Gastrocnemius medialis (tissue), 4 donors: Measurements from ENCODE around the gene SPANXD. TPM values are rescaled to one million over a fixed set of nuclear protein-coding genes. Genes with fewer than 3 reads are reported as not detected.
"Not testable (repeated sequence)": the region's sequence is repeated elsewhere in the genome, so short reads cannot be mapped to it uniquely, and the experiment has no call there.

ENCODE experiments used
- ATAC-seq, 2 donors: fragments of 150-250 bp; one replicate each; pipeline ENCODE4 v1.9.1; 2016
- DNase-seq, 2 donors: peaks; one replicate each; pipeline ENCODE4 v3.0.0-alpha.2; 2019
- H3K27ac ChIP-seq, 4 donors: fragments of 200-600 bp; sonication (generic); 1 replicate in 1 of 4; 2 replicates in 3 of 4; pipeline ENCODE4 v1.5.1; 2016 to 2018; ENCODE audit warnings: mild to moderate bottlenecking in 2 of 4, moderate library complexity in 1 of 4
- H3K27me3 ChIP-seq, 3 donors: fragments of 200-600 bp; sonication (generic) in 2 of 3; 1 replicate in 1 of 3; 2 replicates in 2 of 3; pipeline versions ENCODE4 v1.5.1 to v1.6.0; 2016 to 2019; ENCODE audit warnings: mild to moderate bottlenecking in 1 of 3, moderate library complexity in 1 of 3
- H3K36me3 ChIP-seq, 2 donors: fragments of 200-600 bp; sonication (generic) in 1 of 2; one replicate each; pipeline ENCODE4 v1.5.1; 2017 to 2018
- H3K4me1 ChIP-seq, 2 donors: fragments of 200-600 bp; sonication (generic) in 1 of 2; one replicate each; pipeline ENCODE4 v1.5.1; 2016 to 2017; ENCODE audit warnings: mild to moderate bottlenecking in 2 of 2
- H3K4me3 ChIP-seq, 4 donors: fragments of 200-600 bp; sonication (generic) in 3 of 4; 1 replicate in 1 of 4; 2 replicates in 3 of 4; pipeline ENCODE4 v1.5.1; 2016 to 2019; ENCODE audit warnings: mild to moderate bottlenecking in 2 of 4
- H3K9me3 ChIP-seq, 3 donors: fragments of 200-600 bp; sonication (generic) in 2 of 3; 1 replicate in 1 of 3; 2 replicates in 2 of 3; pipeline ENCODE4 v1.5.1; 2016 to 2019
- POLR2A ChIP-seq, 2 donors: fragments of 450-650 bp; IDR thresholded peaks; one replicate each; pipeline ENCODE4 v1.6.1; 2017; ENCODE audit warnings: antibody characterized with exemption in 2 of 2, mild to moderate bottlenecking in 2 of 2, moderate library complexity in 2 of 2
- in situ Hi-C, 4 donors: fragments of 200-750 bp; cut with MboI; loops; one replicate each; pipeline versions ENCODE4 v1.15.0 to v1.8.0; 2017; ENCODE audit warnings: low sequenced_read_pairs in 4 of 4
- intact Hi-C: fragments of 100-400 bp; cut with DNase I; formaldehyde crosslinking; loops from one replicate; pipeline ENCODE4 v1.15.1; 2023; ENCODE audit warnings: low total_unique reads
- total RNA-seq, 4 donors: library from RNA; depleted of rRNA; stranded (reverse); fragments of >200 nt; gene quantifications; one replicate each; pipeline versions ENCODE4 v1.1.0 to v1.2.3, GENCODE V29; 2016
- TF ChIP-seq, protein P1 (sequence below), 5 experiments: fragments of 450-650 bp in 3 of 5; fragments of 200-600 bp in 2 of 5; sonication (generic) in 2 of 5; IDR thresholded peaks in 4 of 5; conservative IDR thresholded peaks in 1 of 5; 1 replicate in 4 of 5; 2 replicates in 1 of 5; pipeline ENCODE4 v1.5.1; 2016 to 2019; ENCODE audit warnings: antibody characterized with exemption in 5 of 5, mild to moderate bottlenecking in 3 of 5, moderate library complexity in 3 of 5

Gene SPANXD
- total RNA-seq, result not detected

DNA sequence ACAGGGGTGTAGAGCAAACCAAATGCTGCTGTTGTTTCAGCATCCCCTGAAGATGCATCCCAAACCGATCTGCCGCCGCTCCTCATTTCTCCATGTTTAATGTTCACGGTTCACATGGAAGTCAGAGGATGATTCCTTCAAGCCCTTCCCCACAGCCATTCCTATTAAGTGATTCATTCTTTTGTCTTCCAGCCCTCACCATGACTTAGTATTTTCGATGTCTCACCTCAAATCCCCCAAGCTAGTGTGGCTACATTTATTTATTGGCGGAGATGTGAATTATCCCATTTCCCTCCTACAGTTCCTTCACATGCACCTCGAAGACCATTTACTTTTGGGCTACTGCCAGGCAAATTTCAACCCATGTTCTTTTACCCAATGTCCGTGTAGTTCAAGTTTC is at the start of gene SPANXD:
SPANXD (minus strand) TSS at position 101 of the 400 bp plus-strand sequence. CDS start 334 bp downstream, outside the sequence.
- DNase-seq, H3K27me3 ChIP-seq, H3K27ac ChIP-seq, H3K4me3 ChIP-seq, intact Hi-C loops, H3K36me3 ChIP-seq, H3K9me3 ChIP-seq, ATAC-seq, in situ Hi-C loops, H3K4me1 ChIP-seq: not testable (repeated sequence)

- H3K27me3 ChIP-seq, result no peaks in the 10 kb centered on the region
- H3K4me3 ChIP-seq, result no peak overlapping the region
- no peaks in the 10 kb centered on the region for H3K36me3 ChIP-seq
- in situ Hi-C loops, result no loop called here
- peaks cover 0 to 8% (median 0%) of the 10 kb centered on the region in 3 donors for H3K9me3 ChIP-seq
- TF ChIP-seq POLR2A (IDR thresholded peaks at IDR 0.05), result no peak
- TF ChIP-seq, protein P1, sequence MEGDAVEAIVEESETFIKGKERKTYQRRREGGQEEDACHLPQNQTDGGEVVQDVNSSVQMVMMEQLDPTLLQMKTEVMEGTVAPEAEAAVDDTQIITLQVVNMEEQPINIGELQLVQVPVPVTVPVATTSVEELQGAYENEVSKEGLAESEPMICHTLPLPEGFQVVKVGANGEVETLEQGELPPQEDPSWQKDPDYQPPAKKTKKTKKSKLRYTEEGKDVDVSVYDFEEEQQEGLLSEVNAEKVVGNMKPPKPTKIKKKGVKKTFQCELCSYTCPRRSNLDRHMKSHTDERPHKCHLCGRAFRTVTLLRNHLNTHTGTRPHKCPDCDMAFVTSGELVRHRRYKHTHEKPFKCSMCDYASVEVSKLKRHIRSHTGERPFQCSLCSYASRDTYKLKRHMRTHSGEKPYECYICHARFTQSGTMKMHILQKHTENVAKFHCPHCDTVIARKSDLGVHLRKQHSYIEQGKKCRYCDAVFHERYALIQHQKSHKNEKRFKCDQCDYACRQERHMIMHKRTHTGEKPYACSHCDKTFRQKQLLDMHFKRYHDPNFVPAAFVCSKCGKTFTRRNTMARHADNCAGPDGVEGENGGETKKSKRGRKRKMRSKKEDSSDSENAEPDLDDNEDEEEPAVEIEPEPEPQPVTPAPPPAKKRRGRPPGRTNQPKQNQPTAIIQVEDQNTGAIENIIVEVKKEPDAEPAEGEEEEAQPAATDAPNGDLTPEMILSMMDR (IDR thresholded peaks at IDR 0.05 in 4 of 5, conservative IDR thresholded peaks at IDR 0.05 in 1 of 5), result no peak
- ATAC-seq, result no peak
- intact Hi-C loops, result no loop called here
- no peak for DNase-seq
- no peak overlapping the region for H3K27ac ChIP-seq
- H3K4me1 ChIP-seq, result no peaks in the 10 kb centered on the region
These were observed 44.1 kb upstream of the SPANXD start for GRCh38 chrX:141742666-141743065.

- H3K36me3 ChIP-seq, result no peaks in the 10 kb centered on the region
- DNase-seq (no peak), ATAC-seq (no peak)
- H3K4me1 ChIP-seq, result no peaks in the 10 kb centered on the region
- H3K27me3 ChIP-seq, result no peaks in the 10 kb centered on the region
- H3K9me3 ChIP-seq, result no peaks in the 10 kb centered on the region
- no peak overlapping the region for H3K27ac ChIP-seq
- H3K4me3 ChIP-seq, result no peak overlapping the region
- in situ Hi-C loops (no loop called here), intact Hi-C loops (no loop called here)
- no peak for TF ChIP-seq POLR2A (IDR thresholded peaks at IDR 0.05)
- TF ChIP-seq, protein P1 (IDR thresholded peaks at IDR 0.05 in 4 of 5, conservative IDR thresholded peaks at IDR 0.05 in 1 of 5), result no peak
These were observed 38.1 kb upstream of the SPANXD start for GRCh38 chrX:141736656-141737055.

GRCh38 chrX:141733371-141733770 is 34.8 kb upstream of the SPANXD start:
- Histone ChIP-seq H3K4me1 (no peaks in the 10 kb centered on the region), H3K27ac (no peak overlapping the region), H3K27me3 (no peaks in the 10 kb centered on the region), H3K9me3 (no peaks in the 10 kb centered on the region), H3K36me3 (no peaks in the 10 kb centered on the region), H3K4me3 (no peak overlapping the region)
- DNase-seq (no peak), ATAC-seq (no peak)
- in situ Hi-C loops, result no loop called here
- TF ChIP-seq, protein P1 (IDR thresholded peaks at IDR 0.05 in 4 of 5, conservative IDR thresholded peaks at IDR 0.05 in 1 of 5), result no peak
- no peak for TF ChIP-seq POLR2A (IDR thresholded peaks at IDR 0.05)
- intact Hi-C loops, result no loop called here

DNA sequence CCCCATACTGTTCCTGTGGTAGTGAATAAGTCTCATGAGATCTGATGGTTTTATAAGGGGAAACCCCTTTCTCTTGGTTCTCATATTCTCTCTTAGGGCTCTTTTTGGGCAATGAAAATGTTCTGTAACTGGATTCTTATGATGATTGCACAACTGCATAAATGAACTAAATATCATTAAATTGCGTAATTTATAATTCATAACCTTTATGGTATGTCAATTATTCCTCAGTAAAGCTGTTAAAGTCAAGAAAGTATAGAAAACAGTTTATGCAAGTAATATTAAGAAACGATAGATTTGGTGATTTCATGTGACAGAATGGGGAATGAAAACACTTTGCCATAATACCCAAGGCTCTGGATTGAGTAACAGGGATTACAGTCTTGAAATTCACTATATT is 33.5 kb upstream of the SPANXD start:
- H3K4me3 ChIP-seq, result no peak overlapping the region
- DNase-seq (no peak), ATAC-seq (no peak)
- H3K9me3 ChIP-seq, result no peaks in the 10 kb centered on the region
- no peak overlapping the region for H3K27ac ChIP-seq
- H3K27me3 ChIP-seq, result no peaks in the 10 kb centered on the region
- no peak for TF ChIP-seq POLR2A (IDR thresholded peaks at IDR 0.05)
- TF ChIP-seq, protein P1 (IDR thresholded peaks at IDR 0.05 in 4 of 5, conservative IDR thresholded peaks at IDR 0.05 in 1 of 5), result no peak
- H3K4me1 ChIP-seq, result no peaks in the 10 kb centered on the region
- in situ Hi-C loops (no loop called here), intact Hi-C loops (no loop called here)
- no peaks in the 10 kb centered on the region for H3K36me3 ChIP-seq
